WTC11 (cell line): ENCODE measurements around the gene LENG8.
"Not testable (repeated sequence)": the region's sequence is repeated elsewhere in the genome, so short reads cannot be mapped to it uniquely, and the experiment has no call there.

Experiments used
- ZNF138 ChIP-seq: sonication (generic); formaldehyde crosslinking; conservative IDR thresholded peaks from 2 replicates; pipeline ENCODE4 v1.8.1; 2022; ENCODE audit warnings: mild to moderate bottlenecking, moderate library complexity, missing genetic modification reagents
- ZNF232 ChIP-seq: sonication (generic); formaldehyde crosslinking; IDR thresholded peaks from 2 replicates; pipeline ENCODE4 v1.8.0; 2022; ENCODE audit warnings: mild to moderate bottlenecking, missing genetic modification reagents
- TF ChIP-seq, protein P1 (sequence below): fragments of 200-600 bp; IDR thresholded peaks from 2 replicates; pipeline ENCODE4 v1.8.0; 2022; ENCODE audit warnings: antibody characterized with exemption

DNA sequence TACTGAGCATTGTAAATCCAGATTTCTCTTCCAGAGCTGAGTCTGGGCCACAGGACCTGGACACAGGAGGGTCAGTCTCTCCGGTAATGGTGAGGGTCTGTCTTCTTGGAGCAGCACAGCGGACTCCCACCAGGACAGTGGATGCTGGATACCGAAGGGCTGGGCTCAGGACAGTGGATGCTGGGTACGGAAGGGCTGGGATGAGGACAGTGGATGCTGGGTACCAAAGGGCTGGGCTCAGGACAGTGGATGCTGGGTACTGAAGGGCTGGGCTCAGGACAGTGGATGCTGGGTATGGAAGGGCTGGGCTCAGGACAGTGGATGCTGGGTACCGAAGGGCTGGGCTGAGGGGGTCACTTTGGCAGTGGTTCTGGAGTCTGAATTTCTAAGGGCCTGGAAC is 44.1 kb downstream of the LENG8 start:
- TF ChIP-seq, protein P1, sequence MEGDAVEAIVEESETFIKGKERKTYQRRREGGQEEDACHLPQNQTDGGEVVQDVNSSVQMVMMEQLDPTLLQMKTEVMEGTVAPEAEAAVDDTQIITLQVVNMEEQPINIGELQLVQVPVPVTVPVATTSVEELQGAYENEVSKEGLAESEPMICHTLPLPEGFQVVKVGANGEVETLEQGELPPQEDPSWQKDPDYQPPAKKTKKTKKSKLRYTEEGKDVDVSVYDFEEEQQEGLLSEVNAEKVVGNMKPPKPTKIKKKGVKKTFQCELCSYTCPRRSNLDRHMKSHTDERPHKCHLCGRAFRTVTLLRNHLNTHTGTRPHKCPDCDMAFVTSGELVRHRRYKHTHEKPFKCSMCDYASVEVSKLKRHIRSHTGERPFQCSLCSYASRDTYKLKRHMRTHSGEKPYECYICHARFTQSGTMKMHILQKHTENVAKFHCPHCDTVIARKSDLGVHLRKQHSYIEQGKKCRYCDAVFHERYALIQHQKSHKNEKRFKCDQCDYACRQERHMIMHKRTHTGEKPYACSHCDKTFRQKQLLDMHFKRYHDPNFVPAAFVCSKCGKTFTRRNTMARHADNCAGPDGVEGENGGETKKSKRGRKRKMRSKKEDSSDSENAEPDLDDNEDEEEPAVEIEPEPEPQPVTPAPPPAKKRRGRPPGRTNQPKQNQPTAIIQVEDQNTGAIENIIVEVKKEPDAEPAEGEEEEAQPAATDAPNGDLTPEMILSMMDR, result not testable (repeated sequence)
- TF ChIP-seq ZNF232, ZNF138 (CRISPR knock-in tag): not testable (repeated sequence)
